DMS114 treated with DMSO at 0.1 percent for 48 hours (cell line): Measurements from ENCODE around the gene IL13.

Experiments
- DNase-seq: peaks from one replicate; lab custom pipeline; 2025; ENCODE audit not compliant: unreplicated experiment; lab: John Stamatoyannopoulos, UW

IL13 gene

GRCh38 chr5:132669966-132670882 is 12.3 kb downstream of the IL13 start:
- no peak for DNase-seq

- no peak for DNase-seq
Observed at GRCh38 chr5:132671000-132671399, 13.0 kb downstream of the IL13 start.

GRCh38 chr5:132673488-132673887 is 15.5 kb downstream of the IL13 start:
- DNase-seq, result no peak

- no peak for DNase-seq
Observed at GRCh38 chr5:132673939-132674630, 16.1 kb downstream of the IL13 start, which contains the start of gene IL4. Gene IL4 (plus strand): TSS chr5:132673989. CDS start chr5:132674051, 62 bp downstream.

- no peak for DNase-seq
Observed at GRCh38 chr5:132674671-132675506, 16.9 kb downstream of the IL13 start.

GRCh38 chr5:132675936-132676689 is 18.1 kb downstream of the IL13 start:
- no peak for DNase-seq

- no peak for DNase-seq
Observed at GRCh38 chr5:132677191-132677590, 19.2 kb downstream of the IL13 start.

GRCh38 chr5:132677682-132678400 is 19.9 kb downstream of the IL13 start:
- no peak for DNase-seq

- DNase-seq, result no peak
Observed at GRCh38 chr5:132678735-132679134, 20.8 kb downstream of the IL13 start.

GRCh38 chr5:132679166-132679565 is 21.2 kb downstream of the IL13 start:
- DNase-seq, result no peak

GRCh38 chr5:132679717-132680380 is 21.9 kb downstream of the IL13 start:
- no peak for DNase-seq

- DNase-seq, result no peak
Observed at GRCh38 chr5:132680780-132681475, 23.0 kb downstream of the IL13 start.

GRCh38 chr5:132681476-132681831 is 23.5 kb downstream of the IL13 start:
- no peak for DNase-seq

- no peak for DNase-seq
Observed at GRCh38 chr5:132681983-132682382, 24.0 kb downstream of the IL13 start.

- DNase-seq, result no peak
Observed at GRCh38 chr5:132684491-132684890, 26.5 kb downstream of the IL13 start.

GRCh38 chr5:132684922-132685720 is 27.1 kb downstream of the IL13 start:
- no peak for DNase-seq

GRCh38 chr5:132686193-132686592 is 28.2 kb downstream of the IL13 start:
- DNase-seq, result no peak

- DNase-seq, result no peak
Observed at GRCh38 chr5:132687995-132688394, 30.0 kb downstream of the IL13 start.
